COR-L47 (cell line): Measurements from ENCODE around the gene LMNTD1.

Source experiments
- DNase-seq: peaks from one replicate; lab custom pipeline; 2025; lab: John Stamatoyannopoulos, UW

LMNTD1 gene

DNA sequence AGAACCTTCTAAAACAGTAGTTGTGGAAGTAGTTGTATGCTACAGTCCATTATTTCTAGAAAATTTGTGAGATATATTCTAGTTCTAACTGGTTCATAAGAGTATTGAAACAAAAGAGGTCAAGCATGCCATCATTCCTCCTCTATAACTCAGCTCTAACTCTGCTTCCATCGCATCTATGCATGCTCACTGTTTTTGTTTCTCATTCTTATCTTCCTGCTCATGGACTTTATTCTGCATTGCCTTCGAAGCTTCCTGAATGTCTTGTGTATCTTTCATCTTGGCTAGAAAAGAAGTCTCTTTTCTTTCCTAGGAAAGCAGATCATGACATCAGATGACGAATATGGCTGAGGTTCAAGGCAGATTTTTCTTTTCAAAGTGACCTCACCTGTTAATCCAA is 402 bp downstream of the LMNTD1 start:
- no peak for DNase-seq

- DNase-seq: no peak
These were observed 2.9 kb downstream of the LMNTD1 start for GRCh38 chr12:25550186-25550585.

DNA sequence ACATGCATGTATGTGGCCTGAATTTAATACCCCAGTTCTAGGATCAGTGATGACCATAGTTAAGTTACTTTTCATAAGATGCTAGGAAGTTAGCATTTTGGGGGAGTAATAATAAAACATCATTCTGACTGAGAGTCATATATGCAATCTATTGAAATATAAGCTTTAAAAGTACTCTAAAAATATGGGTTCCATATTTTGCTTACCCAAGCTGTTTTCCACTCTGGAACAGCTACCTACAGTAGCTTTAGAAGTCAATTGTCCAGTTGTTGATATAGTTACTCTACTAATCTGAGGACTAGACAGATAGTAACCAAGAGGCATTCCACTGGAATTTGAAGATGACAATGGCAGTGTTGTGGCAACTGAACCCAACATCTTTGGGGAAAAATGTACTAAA is 4.0 kb downstream of the LMNTD1 start:
- no peak for DNase-seq

DNA sequence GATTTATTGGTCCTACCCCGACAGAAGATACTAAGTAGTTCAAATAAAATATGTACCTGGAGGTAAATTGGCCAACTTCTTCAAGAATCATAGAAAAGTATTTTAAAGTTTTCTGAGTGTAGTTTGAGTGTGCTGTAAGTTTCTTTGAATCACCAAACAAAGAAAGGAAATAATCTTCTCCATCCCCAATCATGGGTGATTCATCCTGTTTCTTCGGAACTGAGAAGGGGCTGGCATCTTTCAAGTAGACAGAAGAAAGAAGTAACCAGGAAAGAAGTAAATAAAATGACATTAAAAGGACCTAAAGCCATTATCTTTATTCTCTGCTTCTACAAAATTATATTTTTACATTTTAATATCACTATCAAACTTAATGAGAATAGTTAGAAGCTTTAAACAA is 6.8 kb downstream of the LMNTD1 start:
- no peak for DNase-seq

GRCh38 chr12:25533150-25533549 is 19.9 kb downstream of the LMNTD1 start:
- DNase-seq: no peak

- DNase-seq: no peak
These were observed 21.5 kb downstream of the LMNTD1 start for GRCh38 chr12:25531502-25532052.

- DNase-seq: no peak
These were observed 23.3 kb downstream of the LMNTD1 start for GRCh38 chr12:25529738-25530137.

GRCh38 chr12:25526778-25527177 is 26.3 kb downstream of the LMNTD1 start:
- no peak for DNase-seq

GRCh38 chr12:25524366-25524765 is 28.7 kb downstream of the LMNTD1 start:
- no peak for DNase-seq

GRCh38 chr12:25521625-25522256 is 31.3 kb downstream of the LMNTD1 start:
- no peak for DNase-seq

DNA sequence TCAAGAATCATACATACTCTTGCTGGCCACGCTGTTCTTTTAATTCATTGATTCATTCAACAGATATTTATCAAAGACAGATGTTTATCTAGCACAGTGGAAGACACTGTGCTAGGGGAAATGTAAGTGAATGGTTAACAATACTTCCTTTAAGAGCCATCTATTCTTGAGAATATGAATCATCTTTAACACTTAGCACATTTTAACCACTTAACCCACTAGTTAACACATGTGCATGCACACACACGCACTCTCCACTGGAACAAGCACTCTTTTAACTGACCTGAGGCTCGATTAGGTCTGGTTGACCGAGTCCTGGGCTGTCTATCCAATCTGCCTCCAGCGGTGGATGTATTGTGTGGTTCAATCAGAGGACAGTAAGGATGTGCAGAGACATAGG is 34.6 kb downstream of the LMNTD1 start:
- no peak for DNase-seq

- DNase-seq: no peak
These were observed 48.3 kb downstream of the LMNTD1 start for GRCh38 chr12:25504744-25505143.

GRCh38 chr12:25503666-25504065 is 49.4 kb downstream of the LMNTD1 start:
- no peak for DNase-seq

- no peak for DNase-seq
These were observed 50.5 kb downstream of the LMNTD1 start for GRCh38 chr12:25502596-25502995.

GRCh38 chr12:25502118-25502517 is 51.0 kb downstream of the LMNTD1 start:
- DNase-seq: no peak

DNA sequence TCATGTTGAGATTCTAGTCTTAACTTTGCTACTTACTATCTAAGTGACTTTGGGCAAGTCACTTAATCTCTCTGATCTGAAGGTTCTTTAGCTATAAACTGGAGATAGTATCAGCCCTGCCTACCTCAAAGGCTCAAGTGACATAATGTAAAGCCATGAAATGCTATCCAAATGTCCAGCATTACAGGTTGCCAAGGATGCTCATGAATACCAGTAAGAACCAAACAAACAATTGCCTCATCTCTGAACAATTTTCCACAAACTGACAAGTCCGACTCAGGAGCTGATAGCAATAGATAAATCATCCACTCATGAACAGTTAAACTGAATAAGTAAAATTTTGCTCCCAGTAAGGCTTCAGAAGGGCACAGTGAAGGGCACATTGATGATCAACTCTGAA is 51.5 kb downstream of the LMNTD1 start:
- no peak for DNase-seq

- DNase-seq: no peak
These were observed 52.4 kb downstream of the LMNTD1 start for GRCh38 chr12:25500651-25501050.

DNA sequence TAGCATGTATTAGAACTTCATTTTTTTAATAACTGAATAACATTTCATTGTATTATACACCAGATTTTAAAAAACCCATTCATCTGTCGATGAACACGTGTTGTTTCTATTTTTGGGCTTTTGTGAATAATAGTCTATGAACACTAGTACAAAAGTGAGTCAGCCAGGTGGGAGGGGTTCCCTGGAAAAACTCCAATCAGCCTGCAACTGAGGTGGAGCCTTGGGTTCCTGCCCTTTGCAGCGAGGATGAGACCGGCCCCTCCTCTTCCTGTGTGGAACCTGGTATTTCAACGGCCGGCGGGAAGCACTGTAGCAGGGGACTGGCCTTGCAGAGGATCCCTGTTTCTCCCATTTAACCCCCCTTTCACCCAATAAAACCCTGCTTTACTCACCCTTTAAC is 56.1 kb downstream of the LMNTD1 start:
- DNase-seq: no peak

DNA sequence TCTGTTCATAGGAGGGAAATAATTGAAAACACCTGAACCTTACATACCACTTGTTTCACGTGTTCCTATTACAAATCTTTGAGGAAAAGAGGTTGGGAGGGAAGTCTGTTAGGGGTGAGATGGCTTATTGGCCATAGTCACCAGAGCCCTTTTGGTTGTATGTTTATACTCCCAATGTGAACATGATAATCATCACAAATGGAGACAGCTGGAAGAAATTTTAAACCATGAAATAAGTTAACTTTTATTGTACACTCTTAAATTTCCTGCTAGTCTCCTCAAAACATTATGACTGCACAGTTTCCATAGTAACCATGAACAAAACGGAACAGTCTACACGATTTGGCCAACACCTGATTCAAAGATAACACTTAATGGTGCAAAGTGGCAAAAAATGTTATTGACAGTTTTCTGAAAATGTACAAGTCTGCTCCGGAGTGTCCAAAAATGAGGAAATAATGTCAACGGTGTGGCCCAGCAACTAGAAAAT is 56.9 kb downstream of the LMNTD1 start:
- DNase-seq: no peak

- DNase-seq: no peak
These were observed 57.6 kb downstream of the LMNTD1 start for GRCh38 chr12:25495331-25496097.

GRCh38 chr12:25494926-25495325 is 58.2 kb downstream of the LMNTD1 start:
- DNase-seq: no peak

- no peak for DNase-seq
These were observed 59.4 kb downstream of the LMNTD1 start for GRCh38 chr12:25493682-25494081.
